ENCODE results near the gene TEX50.

DNA sequence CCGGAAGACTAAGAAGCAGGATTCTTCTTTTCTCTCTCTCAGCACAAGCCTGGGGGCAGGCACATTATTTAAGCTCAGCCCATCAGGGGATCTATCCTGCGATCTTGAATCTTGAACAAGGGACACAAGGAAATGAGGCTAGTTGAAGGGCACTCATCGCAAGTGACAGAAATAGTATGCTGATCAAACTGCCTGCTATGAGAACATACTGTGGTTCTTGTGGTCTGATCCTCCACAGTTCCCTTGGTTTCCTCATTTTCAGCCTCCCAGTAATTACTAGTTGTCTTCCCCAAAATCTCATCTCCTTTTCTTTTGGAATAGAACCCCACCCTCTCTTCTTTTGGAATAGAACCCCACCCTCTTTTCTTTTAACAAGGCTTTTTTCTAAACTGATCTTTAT, 28.0 kb downstream of the TEX50 start:
- TF ChIP-seq, protein P1, sequence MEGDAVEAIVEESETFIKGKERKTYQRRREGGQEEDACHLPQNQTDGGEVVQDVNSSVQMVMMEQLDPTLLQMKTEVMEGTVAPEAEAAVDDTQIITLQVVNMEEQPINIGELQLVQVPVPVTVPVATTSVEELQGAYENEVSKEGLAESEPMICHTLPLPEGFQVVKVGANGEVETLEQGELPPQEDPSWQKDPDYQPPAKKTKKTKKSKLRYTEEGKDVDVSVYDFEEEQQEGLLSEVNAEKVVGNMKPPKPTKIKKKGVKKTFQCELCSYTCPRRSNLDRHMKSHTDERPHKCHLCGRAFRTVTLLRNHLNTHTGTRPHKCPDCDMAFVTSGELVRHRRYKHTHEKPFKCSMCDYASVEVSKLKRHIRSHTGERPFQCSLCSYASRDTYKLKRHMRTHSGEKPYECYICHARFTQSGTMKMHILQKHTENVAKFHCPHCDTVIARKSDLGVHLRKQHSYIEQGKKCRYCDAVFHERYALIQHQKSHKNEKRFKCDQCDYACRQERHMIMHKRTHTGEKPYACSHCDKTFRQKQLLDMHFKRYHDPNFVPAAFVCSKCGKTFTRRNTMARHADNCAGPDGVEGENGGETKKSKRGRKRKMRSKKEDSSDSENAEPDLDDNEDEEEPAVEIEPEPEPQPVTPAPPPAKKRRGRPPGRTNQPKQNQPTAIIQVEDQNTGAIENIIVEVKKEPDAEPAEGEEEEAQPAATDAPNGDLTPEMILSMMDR (conservative IDR thresholded peaks at IDR 0.05 in 1 of 2, IDR thresholded peaks at IDR 0.05 in 1 of 2; ENCODE audit: extremely low read depth in 1 of 2, insufficient read depth in 1 of 2, low read depth in 1 of 2, low read length in 2 of 2), result no peak
- TF ChIP-seq EZH2 (IDR thresholded peaks at IDR 0.05; ENCODE audit: borderline replicate concordance, low read length), result no peak
